HG03442 (cell line): ENCODE data around the gene FAM131C.
"Not testable (repeated sequence)": the region's sequence is repeated elsewhere in the genome, so short reads cannot be mapped to it uniquely, and the experiment has no call there.

Source experiments
- ATAC-seq: cut with Tn5 transposase; IDR thresholded peaks from one replicate; pipeline ENCODE4 v1.9.1; 2021; ENCODE audit warnings: mild to moderate bottlenecking, moderate library complexity; ENCODE audit not compliant: unreplicated experiment

FAM131C gene

DNA sequence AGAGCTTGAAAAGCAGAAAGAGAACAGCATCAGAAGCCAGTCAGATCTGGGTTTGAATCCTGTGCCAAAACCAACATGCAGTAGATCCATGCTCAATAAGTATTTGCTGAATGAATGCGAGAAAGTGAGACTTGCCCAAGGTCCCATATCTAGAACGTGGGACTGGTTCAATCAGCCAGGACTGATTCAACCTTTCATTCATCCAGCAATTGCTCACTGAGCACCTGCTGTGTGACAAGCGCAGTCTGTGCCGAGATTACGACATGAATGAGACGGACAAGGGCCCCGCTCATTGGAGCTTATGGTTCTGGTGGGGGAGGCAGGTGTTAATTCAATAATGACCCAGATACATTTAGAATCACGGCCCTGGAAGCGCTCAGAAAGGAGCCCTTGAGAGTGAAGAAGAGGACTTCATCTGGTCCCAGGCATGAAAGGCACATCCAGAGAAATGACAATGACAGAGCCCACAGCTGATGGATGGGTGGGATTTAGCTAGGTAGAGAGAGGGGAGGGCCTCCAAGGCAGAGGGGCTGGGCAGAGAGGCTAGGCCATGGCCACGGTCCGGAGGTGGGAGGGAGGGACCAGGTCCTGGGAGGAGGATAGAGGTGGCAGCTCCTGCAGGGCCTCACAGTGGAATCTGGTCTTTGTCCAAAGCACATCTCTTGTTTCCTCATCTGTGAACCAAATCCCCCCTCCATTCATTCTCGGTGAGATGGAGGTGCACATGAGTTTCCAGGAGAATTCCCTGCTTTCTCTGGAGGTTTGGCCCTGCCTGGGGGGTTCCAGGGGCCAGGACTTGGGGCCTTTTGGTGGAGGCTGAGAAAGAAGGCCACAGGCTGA is 4.2 kb upstream of the FAM131C start:
- no peak for ATAC-seq

DNA sequence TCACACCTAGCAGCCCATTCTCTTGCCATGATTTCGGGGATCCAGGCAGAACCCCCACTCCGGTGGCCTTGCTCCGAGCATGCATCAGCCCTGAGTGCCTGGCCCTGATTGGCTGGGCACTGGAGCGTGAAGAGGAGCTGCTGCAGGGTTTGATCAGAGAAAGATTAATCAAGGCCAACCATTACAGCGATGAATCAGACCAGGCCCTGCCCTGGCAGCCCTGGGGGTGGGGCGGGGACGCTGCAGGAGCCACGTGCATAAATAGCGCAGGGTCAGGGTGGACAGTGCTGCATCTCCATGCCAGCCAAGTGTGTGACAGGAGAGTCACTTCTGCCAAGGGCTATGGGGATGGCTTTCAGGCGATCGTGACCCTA is 3.4 kb upstream of the FAM131C start:
- no peak for ATAC-seq

DNA sequence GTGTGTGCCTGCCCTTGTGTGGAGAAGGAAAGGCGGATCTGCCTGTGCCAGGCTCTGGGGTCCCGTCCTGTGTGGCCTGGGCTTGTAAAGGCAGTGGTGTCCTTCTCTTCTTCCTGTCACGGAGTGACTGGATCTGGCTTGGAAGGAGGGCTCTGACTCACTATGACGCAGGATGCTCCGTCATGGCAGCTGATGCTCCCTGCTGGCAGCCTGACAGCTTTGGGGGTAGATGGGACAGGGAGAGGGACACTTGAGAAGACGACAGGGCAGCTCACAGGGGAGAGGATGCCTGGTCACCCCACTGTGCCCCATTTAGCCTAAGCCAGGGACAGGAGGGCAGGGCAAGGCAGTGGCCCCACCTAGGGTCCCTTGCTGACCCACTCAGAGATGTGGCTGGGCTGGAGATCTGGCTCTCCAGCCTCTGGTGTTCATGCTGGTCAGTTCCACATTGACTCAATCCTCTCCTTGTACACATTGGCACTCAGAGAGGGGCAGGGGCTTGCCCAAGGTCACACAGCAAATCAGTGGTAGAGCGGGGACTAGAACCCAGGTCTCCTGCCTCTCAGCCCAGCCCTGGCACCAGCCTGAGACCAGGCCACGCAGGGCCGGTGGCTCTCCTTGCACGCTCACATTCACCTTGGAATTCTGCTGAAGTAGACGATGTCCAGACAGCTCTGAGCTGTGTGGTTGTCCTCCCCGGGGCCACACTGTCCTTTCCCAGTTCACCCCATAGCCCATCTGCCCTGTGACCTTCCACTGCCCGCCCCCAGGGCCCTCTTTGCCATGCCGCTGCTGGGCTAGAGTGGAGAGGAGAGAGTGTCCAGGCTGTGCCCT is 2.8 kb upstream of the FAM131C start:
- ATAC-seq: no peak

DNA sequence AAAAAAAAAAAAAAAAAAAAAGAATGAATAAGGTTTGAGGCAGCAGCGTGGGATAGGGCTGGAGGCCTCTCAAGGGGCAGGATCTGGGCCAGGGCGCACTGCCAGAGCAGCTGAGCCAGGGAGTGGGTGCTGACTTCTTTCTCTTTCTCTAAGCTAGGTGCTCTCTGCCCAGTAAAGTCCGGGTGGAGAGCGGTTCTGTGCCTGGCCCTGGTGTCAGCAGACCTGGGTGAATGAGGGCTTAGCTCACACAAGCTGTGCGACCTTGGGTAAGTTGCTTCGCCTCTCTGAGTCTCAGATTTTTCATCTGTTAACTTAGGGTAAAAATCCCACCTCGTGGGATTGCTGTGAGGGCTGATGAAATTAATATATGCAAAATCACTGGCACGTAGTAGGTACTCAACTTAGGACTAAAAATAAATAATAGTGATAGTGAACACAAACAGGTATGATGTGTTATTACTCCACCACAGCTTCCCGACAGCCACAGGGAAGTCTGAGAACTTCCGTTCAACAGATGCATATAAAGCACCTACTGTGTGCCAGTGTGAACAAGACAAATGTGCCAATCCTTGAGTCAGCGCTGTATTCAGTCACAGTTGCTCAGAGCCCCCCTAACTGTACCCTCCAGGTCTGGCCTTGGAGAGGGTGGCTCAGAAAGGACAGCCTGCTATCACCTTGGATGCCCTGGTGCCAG is 2.0 kb upstream of the FAM131C start:
- no peak for ATAC-seq

- no peak for ATAC-seq
Measured at GRCh38 chr1:16074217-16074616, 766 bp upstream of the FAM131C start.

DNA sequence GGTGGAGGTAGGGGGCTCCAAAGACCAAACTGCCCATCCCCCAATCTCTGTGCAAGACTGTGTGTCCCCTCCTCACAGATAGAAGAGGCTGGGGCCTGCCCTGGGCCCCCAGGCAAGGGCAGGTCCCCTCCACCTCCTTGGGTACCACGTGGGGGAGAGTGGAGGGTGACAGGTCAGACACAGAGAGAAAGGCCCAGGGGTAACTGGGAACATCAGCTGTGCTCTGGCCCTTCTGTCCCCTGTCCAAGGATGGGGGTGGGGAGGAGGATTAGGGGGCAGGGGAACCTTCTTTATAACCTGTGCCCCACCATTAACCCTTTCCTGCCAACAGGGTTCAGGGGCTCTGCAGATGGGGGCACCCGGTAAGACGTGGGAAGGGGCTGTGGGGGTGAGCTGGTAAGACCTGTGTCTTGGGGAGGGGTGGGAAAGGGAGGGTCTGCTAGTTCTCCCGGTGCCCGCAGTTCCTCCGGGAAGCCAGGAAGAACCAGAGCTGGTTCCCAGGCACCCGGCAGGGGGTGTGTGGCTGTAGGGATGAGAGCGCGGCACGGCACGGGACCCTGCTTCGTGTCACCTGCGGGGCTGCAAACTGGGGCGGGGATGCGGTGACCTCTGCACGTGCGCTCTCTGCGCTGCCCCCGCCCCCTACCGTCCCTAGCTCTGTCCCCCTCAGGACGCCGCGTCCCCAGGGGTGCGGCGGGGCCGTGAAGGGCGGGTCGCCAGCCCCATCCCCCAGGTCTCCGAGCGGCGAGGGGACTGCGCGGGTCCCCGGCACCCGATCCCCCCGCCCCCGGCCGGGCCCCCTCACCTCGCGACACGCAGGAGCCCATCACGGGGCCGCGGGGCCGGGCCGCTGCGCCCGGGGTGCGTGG is 601 bp downstream of the FAM131C start:
- ATAC-seq: no peak

DNA sequence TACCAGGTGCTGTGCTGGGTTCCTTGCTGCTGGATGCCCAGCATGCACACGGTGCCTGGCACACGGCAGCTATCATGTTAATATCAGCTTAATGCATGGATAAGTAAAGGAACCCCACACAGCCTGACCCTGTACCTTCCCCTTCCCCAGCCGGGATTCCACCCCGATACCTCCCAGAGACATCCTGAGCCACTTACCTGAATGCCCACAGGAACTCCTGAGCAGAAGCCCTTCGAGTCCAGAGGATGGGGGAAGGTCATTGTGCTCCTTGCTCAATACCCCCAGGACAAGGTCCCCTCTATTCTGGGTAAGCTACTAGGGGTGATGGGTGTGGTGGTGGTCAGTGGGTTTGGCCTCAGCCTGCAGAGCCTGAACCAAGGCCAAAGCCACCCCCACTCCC is 1.4 kb downstream of the FAM131C start:
- ATAC-seq: no peak

GRCh38 chr1:16071614-16072013 is 1.8 kb downstream of the FAM131C start:
- no peak for ATAC-seq

GRCh38 chr1:16070640-16071355 is 2.7 kb downstream of the FAM131C start:
- no peak for ATAC-seq

DNA sequence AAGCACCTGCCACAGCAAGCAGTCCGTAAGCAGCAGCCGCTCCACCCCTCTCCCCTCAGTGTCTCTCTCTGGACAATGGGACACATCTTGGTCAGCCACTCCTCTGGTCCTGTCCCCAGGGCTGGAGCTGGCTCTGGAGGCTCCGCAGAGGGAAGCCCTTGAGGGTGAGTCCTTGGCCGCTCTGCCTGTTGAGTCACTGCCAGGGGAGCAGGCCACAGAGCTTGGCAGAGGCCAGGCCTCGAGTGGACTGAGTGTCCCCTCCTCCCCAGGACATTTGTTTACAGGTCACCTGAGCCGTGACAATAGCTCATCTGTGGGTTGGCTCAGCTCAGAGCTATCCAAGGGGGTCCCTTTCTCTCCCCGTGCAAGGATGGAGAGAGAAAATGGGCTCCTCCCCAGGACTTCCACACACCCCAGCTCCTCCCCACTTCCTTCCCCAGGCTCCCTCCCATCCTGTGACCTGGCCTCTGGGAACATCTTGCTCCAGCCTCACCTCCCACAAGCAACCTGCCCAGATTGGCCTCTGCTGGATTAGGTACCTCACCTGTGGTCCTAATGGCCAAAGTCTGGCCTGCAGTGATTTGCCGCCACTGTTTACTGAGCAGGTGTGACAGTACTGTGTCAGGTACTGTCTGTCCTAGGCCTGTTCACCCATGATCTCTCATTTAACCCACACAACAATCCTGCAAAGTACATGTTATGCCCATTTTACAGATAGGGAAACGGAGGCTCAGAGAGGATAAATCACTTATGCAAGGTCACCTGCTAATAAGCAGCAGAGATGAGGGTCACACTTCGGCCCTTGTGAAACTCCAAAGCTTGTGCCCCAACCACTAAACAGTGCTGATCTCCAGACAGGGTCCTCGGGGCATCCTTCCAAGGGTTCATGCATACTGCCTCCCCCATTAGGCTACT is 4.8 kb downstream of the FAM131C start:
- no peak for ATAC-seq

- no peak for ATAC-seq
Measured at GRCh38 chr1:16067933-16068332, 5.5 kb downstream of the FAM131C start.

GRCh38 chr1:16067127-16067768 is 6.2 kb downstream of the FAM131C start:
- no peak for ATAC-seq

DNA sequence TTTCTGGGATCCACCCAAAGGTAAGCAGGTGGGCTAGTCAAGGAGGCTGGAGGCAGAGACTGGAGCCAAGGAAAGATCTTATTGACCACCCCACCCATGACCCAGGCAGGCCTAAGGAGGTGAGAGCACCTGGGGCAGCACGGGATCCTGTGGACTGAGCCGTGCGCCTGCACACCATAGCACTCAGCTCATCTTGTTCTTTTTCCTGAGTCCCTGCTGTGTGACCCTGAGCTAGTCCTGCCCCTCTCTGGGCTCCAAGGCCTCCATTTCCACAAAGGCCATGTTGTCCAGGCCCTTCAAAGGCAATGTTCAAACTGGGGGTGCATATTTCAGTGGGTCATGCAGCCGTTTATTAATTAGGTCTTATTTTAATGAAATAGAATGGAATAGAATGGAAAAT is 7.2 kb downstream of the FAM131C start:
- no peak for ATAC-seq

- no peak for ATAC-seq
Measured at GRCh38 chr1:16065269-16065576, 8.2 kb downstream of the FAM131C start.

GRCh38 chr1:16064536-16065268 is 8.7 kb downstream of the FAM131C start:
- ATAC-seq: no peak

GRCh38 chr1:16063921-16064320 is 9.5 kb downstream of the FAM131C start:
- ATAC-seq: no peak

- no peak for ATAC-seq
Measured at GRCh38 chr1:16063226-16063829, 10.1 kb downstream of the FAM131C start.

GRCh38 chr1:16062687-16063075 is 10.8 kb downstream of the FAM131C start:
- ATAC-seq: not testable (repeated sequence)
